Fibroblast of skin of abdomen (primary cell): Measurements from ENCODE around the gene PPP2R5C. TPM values are rescaled to one million over a fixed set of nuclear protein-coding genes. Genes with fewer than 3 reads are reported as not detected.
"Not testable (repeated sequence)": the region's sequence is repeated elsewhere in the genome, so short reads cannot be mapped to it uniquely, and the experiment has no call there.

Experiments
- DNase-seq: peaks from one replicate; pipeline ENCODE4 v3.0.0-alpha.2; 2013
- polyA plus RNA-seq, 2 experiments: library from polyadenylated mRNA; unstranded; fragments of 120-200 nt; gene quantifications; one replicate each; pipeline ENCODE4 v1.2.1, GENCODE V29; 2013; ENCODE audit not compliant: insufficient read length in 2 of 2

Gene PPP2R5C
- polyA plus RNA-seq (2013, experiment 1 of 2; ENCODE audit: insufficient read length) = 89.5 TPM
- polyA plus RNA-seq (2013, experiment 2 of 2; ENCODE audit: insufficient read length) = 86.8 TPM

DNA sequence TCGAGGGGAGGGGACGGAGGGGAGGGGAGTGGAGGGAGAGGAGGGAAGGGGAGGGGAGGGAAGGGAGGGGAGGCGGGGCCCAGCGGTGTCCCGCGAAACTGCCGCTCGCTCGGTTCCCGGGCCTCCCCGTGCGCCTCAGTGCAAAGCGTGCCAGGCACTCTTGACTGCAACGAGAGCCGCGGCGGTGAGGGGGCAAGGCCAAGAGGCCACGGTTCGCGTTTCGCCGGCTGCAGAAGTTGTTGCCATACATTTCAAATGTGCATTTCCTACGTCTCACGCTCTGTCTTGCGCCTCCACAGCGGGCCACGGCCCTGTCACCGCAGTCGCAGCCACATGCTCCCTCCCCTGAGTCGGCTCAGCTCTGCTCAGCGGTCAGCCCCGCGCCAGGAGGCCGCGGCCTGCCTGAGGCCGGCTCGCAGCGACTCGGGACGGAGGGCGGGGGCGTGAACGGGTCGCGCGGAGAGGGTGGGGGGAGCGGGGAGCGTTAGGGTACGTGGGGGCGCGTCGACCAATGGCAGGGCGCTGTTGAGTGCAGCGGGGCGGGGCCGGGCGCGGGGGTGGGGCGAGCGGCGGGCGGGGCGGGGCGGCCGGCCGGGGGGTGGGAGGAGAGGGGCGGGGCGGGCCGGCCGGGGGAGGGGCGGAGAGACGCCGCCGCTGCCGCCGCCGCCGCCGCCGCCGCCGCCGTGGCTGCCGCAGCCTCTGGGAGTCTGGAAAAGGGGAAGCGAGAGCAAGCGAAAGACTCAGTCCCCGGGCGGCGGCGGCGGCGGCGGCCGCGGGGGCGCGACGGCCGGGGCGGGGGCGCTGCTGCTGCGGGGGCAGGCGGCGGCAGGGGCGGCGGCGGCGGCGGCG is at the start of gene PPP2R5C:
PPP2R5C (plus strand) TSS at position 678 of the 849 bp plus-strand sequence. CDS start 185 bp downstream, outside the sequence.
- peak; percentile 88 for DNase-seq

GRCh38 chr14:101711857-101712233 is 49.7 kb upstream of the PPP2R5C start:
- not testable (repeated sequence) for DNase-seq

DNA sequence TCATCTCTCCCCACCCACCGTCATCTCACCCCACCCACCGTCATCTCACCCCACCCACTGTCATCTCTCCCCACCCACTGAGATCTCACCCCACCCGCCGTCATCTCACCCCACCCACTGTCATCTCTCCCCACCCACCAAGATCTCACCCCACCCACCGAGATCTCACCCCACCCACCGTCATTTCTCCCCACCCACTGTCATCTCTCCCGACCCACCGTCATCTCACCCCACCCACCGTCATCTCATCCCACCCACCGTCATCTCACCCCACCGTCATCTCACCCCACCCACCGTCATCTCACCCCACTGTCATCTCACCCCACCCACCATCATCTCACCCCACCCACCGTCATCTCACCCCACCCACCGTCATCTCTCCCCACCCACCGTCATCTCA is 49.2 kb upstream of the PPP2R5C start:
- not testable (repeated sequence) for DNase-seq

GRCh38 chr14:101713091-101713490 is 48.4 kb upstream of the PPP2R5C start:
- DNase-seq = not testable (repeated sequence)

DNA sequence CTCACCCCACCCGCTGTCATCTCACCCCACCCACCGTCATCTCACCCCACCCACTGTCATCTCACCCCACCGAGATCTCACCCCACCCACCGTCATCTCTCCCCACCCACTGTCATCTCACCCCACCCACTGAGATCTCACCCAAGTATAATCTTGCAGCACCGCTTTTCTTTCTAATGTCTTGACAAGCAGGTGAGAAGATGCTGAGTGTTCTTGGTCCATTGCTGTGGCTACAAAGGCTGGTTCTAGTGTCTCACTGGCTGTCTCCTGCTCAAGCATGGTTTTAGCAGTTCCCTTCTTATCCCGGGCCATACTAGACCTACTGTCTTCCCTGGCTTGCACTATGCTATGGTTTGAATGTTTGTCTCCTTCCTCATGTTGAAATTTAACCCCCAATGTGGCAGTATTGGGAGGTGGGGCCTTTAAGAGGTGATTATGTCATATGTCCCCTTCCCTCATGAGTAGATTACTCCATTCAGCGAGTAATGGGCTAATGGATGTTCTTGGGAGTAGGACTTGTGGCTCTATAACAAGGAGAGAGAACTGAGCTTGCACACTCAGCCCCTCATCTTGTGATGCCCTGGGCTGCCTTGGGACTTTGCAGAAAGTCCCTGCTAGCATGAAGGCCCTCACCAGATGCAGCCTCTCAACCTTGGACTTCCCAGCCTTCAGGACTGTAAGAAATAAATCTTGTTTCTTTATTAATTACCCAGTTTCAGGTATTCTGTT is 47.7 kb upstream of the PPP2R5C start:
- DNase-seq = no peak

DNA sequence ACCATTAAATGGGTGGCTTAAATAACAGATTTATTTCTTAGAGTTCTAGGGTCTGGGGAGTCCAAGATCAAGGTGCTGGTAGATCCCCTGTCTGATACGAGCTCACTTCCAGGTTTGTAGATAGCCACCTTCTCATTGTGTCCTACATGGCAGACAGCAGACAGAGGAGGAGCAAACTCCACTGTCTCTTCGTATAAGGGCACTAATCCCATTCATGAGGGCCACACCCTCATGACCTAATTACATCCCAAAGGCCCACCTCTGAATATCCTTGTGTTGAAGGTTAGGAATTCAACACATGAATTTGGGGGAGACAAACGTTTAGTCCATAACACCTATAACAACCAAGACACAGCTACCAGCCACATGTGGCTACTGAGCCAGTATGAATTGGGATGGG is 47.1 kb upstream of the PPP2R5C start:
- no peak for DNase-seq

- no peak for DNase-seq
These were observed 46.1 kb upstream of the PPP2R5C start for GRCh38 chr14:101715210-101716076.

DNA sequence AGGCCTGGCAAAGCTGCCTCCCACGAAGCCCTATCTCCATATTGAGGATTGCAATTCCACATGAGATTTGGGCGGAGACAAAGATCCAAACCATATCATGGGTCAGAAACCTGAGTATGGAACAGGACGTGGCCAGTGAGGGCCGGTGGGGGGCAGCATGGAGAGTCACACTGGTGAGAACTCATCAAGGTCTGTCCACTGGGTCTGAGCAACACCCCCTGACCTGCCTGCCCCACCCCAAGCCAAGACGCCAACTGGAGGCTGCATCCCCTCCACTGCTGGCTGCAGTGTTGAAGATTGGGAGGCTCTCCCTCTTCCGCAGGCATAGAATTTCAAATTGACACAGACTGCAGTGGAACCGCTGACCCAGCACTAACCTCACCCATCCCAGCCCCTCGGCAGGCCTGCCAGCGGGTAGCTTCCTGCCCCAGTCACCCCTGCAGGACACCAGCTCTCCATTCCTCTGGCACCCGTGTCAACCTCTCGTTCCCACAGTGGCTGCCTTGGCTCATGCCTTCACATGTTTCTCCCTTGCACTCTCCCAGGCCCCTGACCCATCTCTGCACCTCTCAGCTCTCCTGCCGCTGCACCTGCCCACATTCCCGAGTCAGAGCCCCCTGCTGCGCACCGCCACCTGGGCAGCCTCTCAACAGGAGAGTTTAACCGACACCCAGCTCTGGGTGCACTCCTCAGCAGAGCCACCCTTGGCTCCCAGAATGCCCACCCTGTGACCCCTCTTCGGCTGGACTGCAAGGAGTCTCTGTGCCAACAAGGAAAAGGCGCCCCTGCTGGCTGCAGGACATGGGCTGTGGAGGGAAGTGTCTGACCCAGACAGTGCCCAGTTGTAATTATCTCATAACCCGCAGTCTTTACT is 45.2 kb upstream of the PPP2R5C start:
- DNase-seq = no peak

DNA sequence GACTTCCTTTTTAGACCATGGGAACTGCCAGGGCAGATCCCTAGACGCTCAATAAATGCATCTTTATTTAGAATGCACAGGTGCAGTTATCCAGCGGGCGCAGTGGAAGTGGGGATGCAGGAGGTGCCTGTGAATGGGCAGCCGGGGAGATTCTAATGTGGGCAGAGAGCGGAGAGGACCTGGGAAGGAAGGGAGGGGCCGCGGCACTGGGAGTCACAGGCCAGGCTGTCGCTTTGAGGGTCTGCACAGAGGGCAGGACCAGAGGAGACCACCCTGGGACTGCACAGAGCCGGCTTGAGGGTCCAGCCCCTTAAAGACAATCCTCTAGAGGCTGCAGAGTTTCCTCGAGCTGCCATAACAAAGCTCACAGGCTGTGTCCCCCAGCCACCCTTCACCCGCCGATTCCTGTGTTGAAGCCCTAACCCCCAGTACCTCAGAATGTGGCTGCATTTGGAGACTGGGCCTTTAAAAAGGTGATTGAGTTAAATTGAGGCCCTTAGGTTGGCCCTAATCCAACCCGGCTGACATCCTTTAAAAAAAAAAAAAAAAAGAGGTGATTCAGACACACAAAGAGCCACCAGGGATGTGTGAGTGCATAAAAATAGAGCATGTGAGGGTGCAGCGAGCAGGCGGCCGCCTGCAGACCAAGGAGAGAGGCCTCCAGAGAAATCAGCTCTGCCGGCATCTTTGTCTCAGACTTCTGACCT is 44.4 kb upstream of the PPP2R5C start:
- no peak for DNase-seq

DNA sequence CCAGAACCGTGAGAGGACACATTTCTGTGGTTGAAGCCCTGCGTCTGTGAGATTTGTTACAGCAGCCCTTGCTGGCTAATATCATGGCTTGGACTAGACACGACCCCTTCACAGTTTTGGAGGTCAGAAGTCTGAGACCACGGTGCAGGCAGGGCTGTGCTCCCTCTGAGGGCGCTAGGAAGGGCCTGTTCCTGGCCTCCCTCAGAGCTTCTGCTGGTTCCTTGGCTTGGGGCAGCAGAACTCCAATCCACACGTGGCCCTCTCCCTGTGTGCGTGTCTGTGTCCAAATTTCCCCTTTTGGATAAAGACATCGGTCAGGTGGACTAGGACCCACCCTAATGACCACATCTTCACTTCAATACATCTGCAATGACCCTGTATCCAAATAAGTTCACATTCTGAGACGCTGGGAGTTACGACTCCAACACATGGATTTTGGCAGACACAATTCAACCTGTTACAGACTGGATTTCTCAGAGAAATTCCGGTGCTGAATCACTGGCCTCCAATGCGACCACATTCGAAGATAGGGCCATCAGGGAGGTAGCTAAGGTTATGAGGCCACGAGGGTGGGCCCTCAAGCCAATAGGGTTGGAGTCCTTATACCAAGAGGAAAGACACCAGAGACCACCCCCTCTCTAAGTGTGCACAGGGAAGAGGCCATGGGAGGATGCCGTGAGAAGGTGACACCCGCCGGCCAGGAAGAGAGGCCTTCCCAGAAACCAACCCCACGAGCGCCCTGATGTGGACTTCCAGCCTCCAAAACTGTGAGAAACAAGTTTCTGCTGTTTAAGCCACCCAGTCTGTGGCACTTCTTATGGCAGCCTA is 43.6 kb upstream of the PPP2R5C start:
- DNase-seq = no peak

DNA sequence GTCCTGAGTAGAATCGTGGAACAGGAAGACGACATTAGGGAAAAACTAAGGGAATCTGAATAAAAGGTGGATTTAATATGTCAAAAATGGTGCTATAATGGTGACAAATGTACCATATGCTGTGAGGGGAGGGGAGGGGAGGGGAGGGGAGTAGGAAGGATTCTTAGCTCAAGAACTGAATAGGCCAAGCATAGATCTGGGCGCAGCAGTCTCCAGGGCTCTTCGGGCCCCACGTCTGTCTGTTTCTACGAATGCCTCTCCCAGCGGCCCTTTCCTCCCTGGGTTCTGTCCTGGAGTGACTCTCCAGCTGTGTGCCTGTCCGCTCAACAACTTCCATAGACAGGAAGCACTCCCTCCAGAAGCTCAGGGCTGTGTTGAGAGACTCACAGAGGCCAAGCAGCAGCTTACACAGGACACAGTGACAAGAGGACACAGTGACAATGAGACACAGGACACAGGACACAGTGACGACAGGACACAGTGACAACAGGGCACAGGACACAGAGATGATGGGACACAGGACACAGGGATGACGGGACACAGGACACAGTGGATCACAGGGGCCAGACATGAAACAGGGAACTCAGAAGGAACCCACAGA is 42.4 kb upstream of the PPP2R5C start:
- no peak for DNase-seq

DNA sequence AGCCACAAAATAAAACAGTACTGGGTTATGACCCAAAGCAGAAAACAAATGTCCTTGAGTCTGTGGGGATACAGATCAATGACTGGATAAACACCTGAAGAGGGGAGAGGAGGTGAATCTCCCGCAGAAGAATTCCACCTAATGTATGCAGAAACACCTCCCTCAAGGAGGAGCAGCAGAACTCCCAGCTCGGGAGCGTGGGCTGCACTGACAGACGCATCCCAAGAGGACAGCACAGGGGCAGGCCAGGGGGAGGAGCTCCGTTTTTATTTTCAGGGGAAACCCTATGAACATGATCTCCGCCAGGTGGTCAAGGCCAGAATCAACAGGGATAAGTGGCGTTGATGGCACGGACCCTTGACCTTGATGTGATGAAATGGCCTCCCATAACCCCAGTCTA is 41.8 kb upstream of the PPP2R5C start:
- DNase-seq = no peak

DNA sequence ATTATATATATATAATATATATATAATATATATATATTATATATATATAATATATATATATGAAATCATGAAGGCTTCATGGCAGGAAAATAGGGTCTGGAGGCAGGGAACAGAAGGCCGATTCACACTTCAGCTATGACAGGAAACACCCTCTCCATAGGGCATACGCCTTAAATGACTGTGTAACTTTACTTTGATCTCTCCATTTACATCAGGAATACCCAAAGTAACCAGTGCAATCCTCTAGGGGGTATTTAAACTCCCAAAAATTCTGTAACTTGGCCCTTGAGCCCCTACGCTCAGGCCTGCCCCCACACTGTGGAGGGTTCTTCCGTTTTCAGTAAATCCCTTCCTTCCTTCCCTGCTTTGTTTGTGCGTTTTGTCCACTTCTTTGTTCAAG is 40.4 kb upstream of the PPP2R5C start:
- no peak for DNase-seq

DNA sequence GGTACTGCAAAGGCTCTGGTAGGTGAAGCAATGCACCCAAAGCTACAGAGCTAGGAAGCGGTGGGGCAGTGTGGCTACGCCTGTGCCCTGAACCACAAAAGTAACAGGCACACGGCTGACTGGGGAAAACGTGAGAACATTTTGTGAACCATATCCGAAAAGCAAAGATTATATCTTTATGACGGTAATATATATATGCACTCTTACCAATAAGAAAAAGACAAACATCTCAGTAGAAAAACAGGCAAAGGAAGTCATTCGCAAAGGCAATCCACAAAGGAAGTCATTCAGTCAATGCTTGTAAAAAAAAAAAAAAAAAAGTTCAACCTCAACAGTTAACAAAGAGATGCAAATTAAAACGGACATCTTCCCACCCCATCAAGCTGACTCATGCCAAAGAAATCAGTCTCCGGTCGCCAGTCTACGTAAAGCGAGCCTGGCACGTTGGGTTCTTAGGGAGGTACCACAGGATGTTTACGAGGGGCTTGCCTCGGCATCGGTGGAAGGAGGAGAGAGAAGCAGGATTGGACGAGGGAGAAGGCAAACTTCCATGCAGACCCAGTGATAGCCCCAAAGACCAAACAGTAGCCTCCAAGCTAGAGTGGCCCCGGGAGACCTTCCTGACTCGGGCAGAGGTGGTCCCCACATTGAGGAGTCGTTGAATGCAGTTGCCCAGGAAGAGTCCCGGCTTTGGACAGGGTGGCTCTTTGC is 39.4 kb upstream of the PPP2R5C start:
- DNase-seq = no peak

DNA sequence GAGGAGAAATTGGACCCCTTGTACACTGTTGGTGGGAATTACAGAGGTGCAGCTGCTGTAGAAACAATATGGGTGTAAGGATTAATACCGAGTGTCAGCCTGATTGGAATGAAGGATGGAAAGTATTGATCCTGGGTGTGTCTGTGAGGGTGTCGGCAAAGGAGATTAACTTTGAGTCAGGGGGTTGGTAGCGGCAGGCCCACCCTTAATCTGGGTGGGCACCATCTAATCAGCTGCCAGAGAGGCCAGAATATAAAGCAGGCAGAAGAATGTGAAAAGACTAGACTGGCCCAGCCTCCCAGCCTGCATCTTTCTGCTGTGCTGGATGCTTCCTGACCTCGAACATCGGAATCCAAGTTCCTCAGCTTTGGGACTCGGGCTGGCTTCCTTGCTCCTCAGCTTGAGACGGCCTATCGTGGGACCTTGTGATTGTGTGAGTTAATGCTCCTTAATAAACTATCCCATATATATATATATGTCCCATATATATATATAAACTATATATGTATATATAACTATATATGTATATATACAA is 38.4 kb upstream of the PPP2R5C start:
- no peak for DNase-seq

GRCh38 chr14:101725652-101726051 is 35.9 kb upstream of the PPP2R5C start:
- not testable (repeated sequence) for DNase-seq

- DNase-seq = no peak
These were observed 35.1 kb upstream of the PPP2R5C start for GRCh38 chr14:101726295-101726953.

DNA sequence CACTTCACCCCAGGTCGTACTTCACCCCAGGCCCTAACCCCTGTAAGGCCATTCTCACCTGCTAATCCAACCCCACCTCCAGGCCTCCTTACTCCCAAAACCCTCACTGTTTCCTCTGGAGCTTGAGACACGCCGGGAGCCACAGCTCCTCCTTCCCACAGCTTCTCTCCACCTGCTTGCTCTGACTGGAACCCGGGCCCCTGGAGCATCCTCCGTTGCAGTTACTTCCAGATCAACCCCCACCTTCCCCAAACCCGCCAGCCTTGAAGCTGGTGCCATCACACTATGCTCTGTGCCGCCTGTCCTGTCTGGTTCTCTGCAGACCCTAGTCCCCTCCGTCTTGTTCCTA is 34.6 kb upstream of the PPP2R5C start:
- DNase-seq = no peak
